Measurements from ENCODE around the gene SLC25A51. TPM values are rescaled to one million over a fixed set of nuclear protein-coding genes. Genes with fewer than 3 reads are reported as not detected.

SLC25A51 gene
- total and polyA plus RNA-seq, 2 donors: 8.6 to 20.4 TPM

DNA sequence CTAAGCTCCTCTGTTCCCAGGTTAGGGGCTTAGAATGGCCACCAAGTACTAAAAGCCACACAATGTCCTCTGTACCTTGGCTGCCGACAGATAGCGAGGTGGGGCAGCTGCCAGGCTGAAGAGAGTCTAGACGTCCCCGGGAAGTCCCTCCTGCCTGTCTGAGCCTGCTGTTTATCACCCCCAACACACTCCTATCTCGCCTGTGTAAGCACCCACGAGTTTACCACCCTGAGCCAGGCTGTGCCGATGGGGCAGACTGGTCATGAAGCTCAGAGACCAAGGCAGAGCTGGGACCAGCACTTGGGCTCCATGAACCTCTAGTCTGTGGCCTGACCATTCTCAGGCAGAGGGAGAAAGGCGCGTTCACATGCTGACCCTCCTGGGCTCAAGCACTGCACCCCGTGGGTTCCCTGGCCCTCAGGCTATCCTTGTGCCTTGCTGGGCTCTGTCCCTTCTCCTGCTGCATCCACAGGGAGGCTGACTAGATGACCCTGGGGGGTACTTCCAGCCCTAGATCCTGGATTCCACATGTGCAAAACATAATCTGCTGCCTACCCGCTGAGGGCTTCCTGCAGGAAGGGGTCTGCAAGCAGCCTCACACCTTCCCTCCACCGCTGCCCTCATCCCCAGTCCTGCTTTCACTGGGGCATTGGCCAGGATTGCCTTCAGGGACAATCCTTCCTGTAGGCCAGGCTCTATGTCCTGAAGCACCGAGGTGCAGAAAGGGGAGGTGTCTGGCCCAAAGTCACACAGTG is 18.6 kb upstream of the SLC25A51 start:
- no peaks in the 10 kb centered on the region for H3K36me3 ChIP-seq (ENCODE audit: control insufficient read depth in 2 of 2, insufficient read depth in 2 of 2, low read length in 1 of 2)
- no peaks in the 10 kb centered on the region for H3K9me3 ChIP-seq (ENCODE audit: control insufficient read depth in 2 of 2, insufficient read depth in 1 of 2, low read length in 1 of 2)
- no peak overlapping the region for H3K4me3 ChIP-seq (ENCODE audit: low read length in 2 of 2)
- peaks cover 12 to 40% of the 10 kb centered on the region in 2 donors for H3K4me1 ChIP-seq (ENCODE audit: control insufficient read depth in 2 of 2, insufficient read depth in 2 of 2, low read length in 2 of 2)
- 95% methylated on average over 13 of the region's 13 CpGs for WGBS
- H3K27ac ChIP-seq (ENCODE audit: low read depth in 1 of 2, low read length in 1 of 2): peak overlapping the region; percentile 32 to 60
- no peak for DNase-seq (ENCODE audit: low read depth in 6 of 9, low spot score in 9 of 9)
- H3K27me3 ChIP-seq (ENCODE audit: control insufficient read depth in 2 of 2, insufficient read depth in 1 of 2, low read length in 1 of 2): no peaks in the 10 kb centered on the region

DNA sequence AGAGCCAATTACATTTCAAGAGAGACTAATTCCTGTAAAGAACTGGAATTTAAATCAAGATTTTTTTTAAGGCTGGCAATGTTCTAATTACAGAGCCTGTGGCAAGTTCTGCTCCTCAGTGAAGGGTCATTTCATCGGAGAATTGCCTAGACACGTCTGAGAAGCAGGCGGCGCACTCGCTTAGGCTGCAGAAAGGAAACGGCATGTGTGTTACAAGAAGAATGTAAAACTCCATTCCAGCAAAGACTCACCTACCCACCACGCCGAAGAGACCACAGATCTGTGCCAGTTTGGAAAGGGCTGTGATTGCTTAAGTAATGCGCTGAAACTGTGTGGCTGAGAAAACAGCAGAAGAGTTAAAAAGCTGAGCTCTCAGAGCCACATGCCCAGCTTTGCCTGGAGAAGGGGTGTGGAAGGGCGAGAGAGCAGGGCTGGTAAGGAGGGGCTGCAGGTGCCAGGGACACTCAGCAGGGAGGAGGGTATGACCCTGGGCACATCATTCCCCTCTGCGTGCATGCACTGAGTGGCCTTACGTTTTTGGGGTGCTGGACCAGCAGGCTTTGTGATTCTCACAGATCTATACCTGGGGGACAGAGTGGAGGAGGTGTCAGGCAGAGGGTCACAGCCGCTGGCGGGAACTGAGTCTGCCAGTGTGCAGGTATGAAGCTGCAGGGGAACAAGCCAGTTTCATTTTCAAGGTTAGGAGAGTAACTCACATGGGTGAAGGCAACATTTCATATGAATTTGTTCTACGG is 17.8 kb upstream of the SLC25A51 start:
- H3K4me1 ChIP-seq (ENCODE audit: control insufficient read depth in 2 of 2, insufficient read depth in 2 of 2, low read length in 2 of 2): peaks cover 6 to 32% of the 10 kb centered on the region in 2 donors

DNA sequence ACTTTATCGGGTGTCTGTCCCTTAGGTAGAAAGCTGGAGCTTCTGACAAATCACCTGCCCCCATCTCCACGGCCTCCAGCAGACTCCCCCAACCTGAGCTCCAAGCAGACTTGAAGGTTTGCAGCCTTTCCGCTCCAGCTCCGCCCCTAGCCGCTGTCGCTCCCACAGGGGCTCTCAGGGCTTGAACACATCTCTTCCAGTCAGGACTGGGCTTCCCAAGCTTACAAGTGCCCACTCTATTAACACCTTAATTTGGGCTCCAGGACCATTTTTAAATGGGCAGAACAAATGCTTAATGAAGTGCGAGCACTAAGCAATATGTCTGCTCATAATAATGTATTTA is 17.2 kb upstream of the SLC25A51 start:
- 96% methylated on average over 7 of the region's 7 CpGs for WGBS
- no peak overlapping the region for H3K27ac ChIP-seq (ENCODE audit: low read depth in 1 of 2, low read length in 1 of 2)
- H3K36me3 ChIP-seq (ENCODE audit: control insufficient read depth in 2 of 2, insufficient read depth in 2 of 2, low read length in 1 of 2): no peaks in the 10 kb centered on the region
- no peaks in the 10 kb centered on the region for H3K27me3 ChIP-seq (ENCODE audit: control insufficient read depth in 2 of 2, insufficient read depth in 1 of 2, low read length in 1 of 2)
- peaks cover under 1 to 26% of the 10 kb centered on the region in 2 donors for H3K4me1 ChIP-seq (ENCODE audit: control insufficient read depth in 2 of 2, insufficient read depth in 2 of 2, low read length in 2 of 2)
- DNase-seq (ENCODE audit: low read depth in 6 of 9, low spot score in 9 of 9): no peak
- no peaks in the 10 kb centered on the region for H3K9me3 ChIP-seq (ENCODE audit: control insufficient read depth in 2 of 2, insufficient read depth in 1 of 2, low read length in 1 of 2)
- no peak overlapping the region for H3K4me3 ChIP-seq (ENCODE audit: low read length in 2 of 2)

More for the DNA sequence above, 17.8 kb upstream of the SLC25A51 start:
- 92% methylated on average over 15 of the region's 15 CpGs for WGBS
- Histone ChIP-seq H3K9me3 (ENCODE audit: control insufficient read depth in 2 of 2, insufficient read depth in 1 of 2, low read length in 1 of 2) (no peaks in the 10 kb centered on the region), H3K4me3 (ENCODE audit: low read length in 2 of 2) (no peak overlapping the region), H3K27me3 (ENCODE audit: control insufficient read depth in 2 of 2, insufficient read depth in 1 of 2, low read length in 1 of 2) (no peaks in the 10 kb centered on the region), H3K27ac (ENCODE audit: low read depth in 1 of 2, low read length in 1 of 2) (peak overlapping the region; percentile 32 to 60), H3K36me3 (ENCODE audit: control insufficient read depth in 2 of 2, insufficient read depth in 2 of 2, low read length in 1 of 2) (no peaks in the 10 kb centered on the region)
- DNase-seq (ENCODE audit: low read depth in 6 of 9, low spot score in 9 of 9): no peak

DNA sequence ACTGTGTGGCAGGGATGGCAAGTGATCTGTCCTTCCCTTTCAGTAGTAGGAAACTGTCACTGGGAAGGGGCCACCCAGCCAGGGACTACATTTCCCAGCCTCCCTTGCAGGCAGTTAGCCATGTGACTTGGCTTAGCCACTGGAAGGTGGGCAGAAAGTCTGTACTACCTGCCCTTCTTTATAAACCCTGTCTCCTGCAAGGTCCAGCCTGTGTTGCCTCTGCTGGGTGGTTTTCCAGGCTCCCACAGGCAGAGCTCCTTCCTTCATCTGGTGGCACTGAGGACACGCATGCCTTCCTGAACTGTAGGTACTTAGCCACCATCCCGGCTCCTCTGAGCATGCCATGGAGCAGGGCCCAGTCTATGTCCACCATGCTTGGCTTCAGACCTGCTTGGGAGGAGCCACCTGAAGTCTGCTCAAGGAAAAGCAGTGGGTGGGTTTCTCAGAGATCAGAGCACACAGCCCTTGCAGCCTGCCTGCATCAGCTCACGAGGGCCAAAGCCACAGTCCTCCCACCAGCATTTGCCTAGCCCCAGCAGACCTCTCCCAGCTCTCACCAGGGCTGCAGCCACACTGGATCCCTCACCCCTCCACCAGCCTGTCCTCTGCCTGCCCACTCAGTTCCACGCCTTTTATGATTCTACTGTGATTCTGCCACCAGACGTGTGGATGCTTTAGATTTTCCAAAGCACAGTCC is 16.7 kb upstream of the SLC25A51 start:
- Histone ChIP-seq H3K4me1 (ENCODE audit: control insufficient read depth in 2 of 2, insufficient read depth in 2 of 2, low read length in 2 of 2) (peaks cover 0 to 24% of the 10 kb centered on the region in 2 donors), H3K9me3 (ENCODE audit: control insufficient read depth in 2 of 2, insufficient read depth in 1 of 2, low read length in 1 of 2) (no peaks in the 10 kb centered on the region), H3K27ac (ENCODE audit: low read depth in 1 of 2, low read length in 1 of 2) (no peak overlapping the region), H3K4me3 (ENCODE audit: low read length in 2 of 2) (no peak overlapping the region), H3K27me3 (ENCODE audit: control insufficient read depth in 2 of 2, insufficient read depth in 1 of 2, low read length in 1 of 2) (no peaks in the 10 kb centered on the region), H3K36me3 (ENCODE audit: control insufficient read depth in 2 of 2, insufficient read depth in 2 of 2, low read length in 1 of 2) (no peaks in the 10 kb centered on the region)
- DNase-seq (ENCODE audit: low read depth in 6 of 9, low spot score in 9 of 9): peak in 2 of 9 donors; percentile 37 to 48
- 94% methylated on average over 5 of the region's 5 CpGs for WGBS

DNA sequence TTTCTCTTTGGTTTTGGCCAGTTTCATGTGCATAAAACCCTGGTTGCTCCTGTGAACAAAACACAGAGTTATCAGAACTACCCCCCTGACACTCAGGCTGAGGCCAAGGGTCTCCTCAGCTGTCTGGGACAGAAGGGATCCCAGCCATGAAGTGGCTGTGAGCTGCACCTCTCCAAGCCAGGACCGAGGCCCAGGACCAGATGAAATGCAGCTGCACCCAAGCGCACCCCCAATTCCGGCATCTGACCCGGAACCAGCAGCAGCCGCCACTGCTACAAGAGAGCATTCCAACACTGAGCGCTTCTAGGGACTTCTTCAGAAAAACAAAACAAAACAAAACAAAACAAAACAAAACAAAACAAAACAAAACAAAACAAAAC is 16.0 kb upstream of the SLC25A51 start:
- no peaks in the 10 kb centered on the region for H3K27me3 ChIP-seq (ENCODE audit: control insufficient read depth in 2 of 2, insufficient read depth in 1 of 2, low read length in 1 of 2)

DNA sequence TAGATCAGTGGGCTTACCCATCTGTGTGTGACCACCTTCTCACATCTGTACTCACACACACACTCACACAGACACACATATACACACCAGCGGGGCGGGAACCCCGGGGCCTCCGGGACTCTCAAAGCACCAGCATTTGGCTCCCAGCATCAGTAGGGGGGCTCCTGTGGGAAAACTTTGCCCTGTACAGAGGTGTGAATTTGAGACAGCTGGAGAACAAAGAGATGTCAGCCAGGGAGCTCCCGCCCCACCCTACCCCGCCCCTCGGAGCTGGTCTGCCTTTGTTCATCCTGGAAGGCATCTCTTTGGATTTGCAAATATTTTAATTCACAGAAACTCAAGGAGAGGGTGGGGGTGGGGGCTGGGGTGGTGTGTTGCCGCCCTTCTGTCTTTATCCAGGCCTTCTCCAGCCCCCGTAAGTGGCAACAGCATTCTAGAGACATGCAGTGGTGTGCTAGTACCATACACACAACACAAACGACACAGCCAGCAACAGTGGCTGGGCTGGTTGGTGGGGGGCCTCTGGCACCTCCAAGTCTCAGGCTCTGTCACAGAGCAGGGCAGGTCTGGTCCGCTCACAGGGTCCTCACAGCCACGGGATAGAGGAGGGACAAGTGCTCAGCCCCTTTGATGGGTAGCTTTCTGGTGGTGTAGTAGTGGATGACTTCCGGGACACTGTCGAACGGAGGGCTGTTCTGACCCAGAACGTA is 15.5 kb upstream of the SLC25A51 start:
- Histone ChIP-seq H3K36me3 (ENCODE audit: control insufficient read depth in 2 of 2, insufficient read depth in 2 of 2, low read length in 1 of 2) (no peaks in the 10 kb centered on the region), H3K4me3 (ENCODE audit: low read length in 2 of 2) (no peak overlapping the region), H3K4me1 (ENCODE audit: control insufficient read depth in 2 of 2, insufficient read depth in 2 of 2, low read length in 2 of 2) (peaks cover 0 to 24% of the 10 kb centered on the region in 2 donors), H3K27ac (ENCODE audit: low read depth in 1 of 2, low read length in 1 of 2) (no peak overlapping the region), H3K9me3 (ENCODE audit: control insufficient read depth in 2 of 2, insufficient read depth in 1 of 2, low read length in 1 of 2) (no peaks in the 10 kb centered on the region), H3K27me3 (ENCODE audit: control insufficient read depth in 2 of 2, insufficient read depth in 1 of 2, low read length in 1 of 2) (no peaks in the 10 kb centered on the region)
- 95% methylated on average over 16 of the region's 16 CpGs for WGBS
- no peak for DNase-seq (ENCODE audit: low read depth in 6 of 9, low spot score in 9 of 9)

More for the DNA sequence above, 16.0 kb upstream of the SLC25A51 start:
- Histone ChIP-seq H3K4me1 (ENCODE audit: control insufficient read depth in 2 of 2, insufficient read depth in 2 of 2, low read length in 2 of 2) (peaks cover 0 to 24% of the 10 kb centered on the region in 2 donors), H3K9me3 (ENCODE audit: control insufficient read depth in 2 of 2, insufficient read depth in 1 of 2, low read length in 1 of 2) (no peaks in the 10 kb centered on the region), H3K4me3 (ENCODE audit: low read length in 2 of 2) (no peak overlapping the region), H3K36me3 (ENCODE audit: control insufficient read depth in 2 of 2, insufficient read depth in 2 of 2, low read length in 1 of 2) (no peaks in the 10 kb centered on the region), H3K27ac (ENCODE audit: low read depth in 1 of 2, low read length in 1 of 2) (no peak overlapping the region)
- WGBS: 97% methylated on average over 6 of the region's 6 CpGs
- DNase-seq (ENCODE audit: low read depth in 6 of 9, low spot score in 9 of 9): no peak

DNA sequence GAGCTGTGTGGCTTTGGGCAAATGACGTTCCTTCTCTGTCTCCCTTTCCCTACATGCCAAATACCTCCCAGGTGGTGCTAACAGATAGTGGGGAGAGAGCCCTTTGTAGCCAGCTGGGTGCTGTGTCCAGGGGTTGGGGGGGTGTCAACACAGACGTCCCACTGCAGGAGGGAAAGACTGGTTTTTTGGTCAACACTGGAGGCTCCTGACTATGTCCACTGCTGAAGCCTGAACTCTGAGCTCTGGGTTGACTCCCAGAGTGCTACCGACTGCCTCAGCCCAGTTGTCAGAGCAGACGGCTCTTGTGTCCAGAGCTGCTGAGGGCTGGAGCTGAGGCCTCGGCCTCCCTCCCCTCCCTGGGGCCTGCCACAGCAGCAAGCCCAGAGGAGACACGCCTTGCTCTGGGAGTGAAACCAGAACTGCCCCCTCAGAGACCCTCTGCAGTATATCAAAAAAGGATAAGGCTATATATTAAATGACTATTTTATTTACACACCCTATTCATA is 14.8 kb upstream of the SLC25A51 start:
- Histone ChIP-seq H3K27me3 (ENCODE audit: control insufficient read depth in 2 of 2, insufficient read depth in 1 of 2, low read length in 1 of 2) (no peaks in the 10 kb centered on the region), H3K27ac (ENCODE audit: low read depth in 1 of 2, low read length in 1 of 2) (no peak overlapping the region), H3K36me3 (ENCODE audit: control insufficient read depth in 2 of 2, insufficient read depth in 2 of 2, low read length in 1 of 2) (no peaks in the 10 kb centered on the region), H3K9me3 (ENCODE audit: control insufficient read depth in 2 of 2, insufficient read depth in 1 of 2, low read length in 1 of 2) (no peaks in the 10 kb centered on the region), H3K4me1 (ENCODE audit: control insufficient read depth in 2 of 2, insufficient read depth in 2 of 2, low read length in 2 of 2) (peaks cover 0 to 27% of the 10 kb centered on the region in 2 donors), H3K4me3 (ENCODE audit: low read length in 2 of 2) (no peak overlapping the region)
- no peak for DNase-seq (ENCODE audit: low read depth in 6 of 9, low spot score in 9 of 9)
- 96% methylated on average over 6 of the region's 6 CpGs for WGBS

DNA sequence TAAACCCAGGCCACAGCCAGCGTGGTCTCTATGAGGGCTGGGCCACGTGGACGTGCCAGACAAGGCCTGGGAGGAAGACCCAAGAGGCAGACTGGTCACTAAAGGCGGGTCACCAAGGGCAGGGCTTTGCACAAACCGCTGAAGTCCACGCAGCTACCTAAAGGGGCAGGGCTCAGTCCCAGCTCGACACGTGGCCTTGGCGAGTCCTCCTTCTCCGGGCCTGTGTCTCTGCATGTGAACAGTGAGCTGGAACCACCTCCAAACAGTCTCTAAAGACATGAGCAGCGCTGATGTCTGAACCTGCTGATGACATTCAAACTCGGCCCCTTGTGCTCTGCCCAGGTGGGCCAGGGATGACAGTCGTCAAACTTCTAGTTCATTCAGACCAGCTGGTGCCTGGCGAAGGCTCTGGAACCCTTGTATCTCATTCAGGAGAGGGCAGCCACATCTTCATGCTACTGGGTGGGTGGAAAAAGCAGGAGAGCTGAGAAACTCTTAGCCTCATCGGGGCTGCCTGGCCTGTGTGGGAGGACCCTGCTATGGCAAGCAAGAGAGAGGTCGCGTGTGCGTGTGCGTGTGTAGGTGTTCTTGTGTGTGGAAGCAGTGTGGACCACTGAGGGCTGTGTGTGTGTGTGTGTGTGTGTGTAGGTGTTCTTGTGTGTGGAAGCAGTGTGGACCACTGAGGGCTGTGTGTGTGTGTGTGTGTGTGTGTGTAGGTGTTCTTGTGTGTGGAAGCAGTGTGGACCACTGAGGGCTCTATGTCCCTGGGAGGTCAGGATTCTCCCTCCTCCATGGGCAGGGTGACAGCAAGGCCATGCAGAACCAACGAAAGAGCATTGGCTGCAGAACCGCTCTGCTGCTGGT is 14.1 kb upstream of the SLC25A51 start:
- H3K27ac ChIP-seq (ENCODE audit: low read depth in 1 of 2, low read length in 1 of 2): no peak overlapping the region
- H3K9me3 ChIP-seq (ENCODE audit: control insufficient read depth in 2 of 2, insufficient read depth in 1 of 2, low read length in 1 of 2): no peaks in the 10 kb centered on the region
- peaks cover 0 to 22% of the 10 kb centered on the region in 2 donors for H3K4me1 ChIP-seq (ENCODE audit: control insufficient read depth in 2 of 2, insufficient read depth in 2 of 2, low read length in 2 of 2)
- H3K27me3 ChIP-seq (ENCODE audit: control insufficient read depth in 2 of 2, insufficient read depth in 1 of 2, low read length in 1 of 2): no peaks in the 10 kb centered on the region
- H3K36me3 ChIP-seq (ENCODE audit: control insufficient read depth in 2 of 2, insufficient read depth in 2 of 2, low read length in 1 of 2): no peaks in the 10 kb centered on the region
- no peak for DNase-seq (ENCODE audit: low read depth in 6 of 9, low spot score in 9 of 9)
- 96% methylated on average over 21 of the region's 21 CpGs for WGBS
- no peak overlapping the region for H3K4me3 ChIP-seq (ENCODE audit: low read length in 2 of 2)
